Liver (tissue), 9 donors: ENCODE results near the gene CTPS2. TPM values are rescaled to one million over a fixed set of nuclear protein-coding genes. Genes with fewer than 3 reads are reported as not detected.

Experiments used
- DNase-seq: peaks from one replicate; pipeline ENCODE4 v3.0.0-alpha.2; 2017; ENCODE audit warnings: low spot score
- H3K27ac ChIP-seq, 2 donors: one replicate each; pipeline ENCODE4 v1.7.0; 2013; ENCODE audit warnings: inconsistent platforms in 2 of 2, low read length in 2 of 2, control low read depth in 1 of 2, low read depth in 1 of 2, mild to moderate bottlenecking in 1 of 2
- H3K27me3 ChIP-seq, 4 donors: one replicate each; pipeline versions ENCODE4 v1.6.1 to v1.7.0; 2013; ENCODE audit warnings: low read length in 3 of 4, inconsistent platforms in 1 of 4, mild to moderate bottlenecking in 1 of 4, moderate library complexity in 1 of 4; ENCODE audit not compliant: control insufficient read depth in 4 of 4, insufficient read depth in 4 of 4
- H3K36me3 ChIP-seq, 4 donors: one replicate each; pipeline versions ENCODE4 v1.6.1 to v1.7.0; 2013; ENCODE audit warnings: low read length in 3 of 4, mild to moderate bottlenecking in 3 of 4, low read depth in 1 of 4, moderate library complexity in 1 of 4; ENCODE audit not compliant: control insufficient read depth in 4 of 4, insufficient read depth in 3 of 4
- H3K4me1 ChIP-seq, 4 donors: one replicate each; pipeline versions ENCODE4 v1.6.1 to v1.7.0; 2013; ENCODE audit warnings: low read length in 3 of 4, mild to moderate bottlenecking in 3 of 4, moderate library complexity in 1 of 4; ENCODE audit not compliant: control insufficient read depth in 4 of 4, insufficient read depth in 4 of 4
- H3K4me3 ChIP-seq, 3 donors: one replicate each; pipeline versions ENCODE4 v1.6.1 to v1.7.0; 2013; ENCODE audit warnings: low read length in 3 of 3, control low read depth in 1 of 3, low read depth in 1 of 3, mild to moderate bottlenecking in 1 of 3
- H3K9ac ChIP-seq, 2 donors: one replicate each; pipeline ENCODE4 v1.7.0; 2013; ENCODE audit warnings: low read length in 2 of 2, mild to moderate bottlenecking in 2 of 2, moderate library complexity in 2 of 2, control low read depth in 1 of 2, low read depth in 1 of 2
- H3K9me3 ChIP-seq, 4 donors: one replicate each; pipeline versions ENCODE4 v1.6.1 to v1.7.0; 2013; ENCODE audit warnings: low read length in 3 of 4; ENCODE audit not compliant: control insufficient read depth in 4 of 4
- EGR1 ChIP-seq, 2 donors: IDR thresholded peaks; 2 replicates each; pipeline ENCODE4 v1.6.1; 2016 to 2018; ENCODE audit warnings: antibody characterized with exemption in 2 of 2, low read depth in 2 of 2
- FOXA1 ChIP-seq: IDR thresholded peaks from 2 replicates; pipeline ENCODE4 v1.6.1; 2016; ENCODE audit warnings: antibody characterized with exemption
- FOXA2 ChIP-seq: IDR thresholded peaks from 2 replicates; pipeline ENCODE4 v1.6.1; 2016; ENCODE audit warnings: antibody characterized with exemption
- GABPA ChIP-seq, 2 donors: IDR thresholded peaks in 1 of 2; conservative IDR thresholded peaks in 1 of 2; 2 replicates each; pipeline ENCODE4 v1.6.1; 2016; ENCODE audit warnings: antibody characterized with exemption in 2 of 2, mild to moderate bottlenecking in 1 of 2, moderate library complexity in 1 of 2
- HNF4A ChIP-seq, 2 donors: conservative IDR thresholded peaks; 2 replicates each; pipeline ENCODE4 v1.6.1; 2016; ENCODE audit warnings: antibody characterized with exemption in 2 of 2, mild to moderate bottlenecking in 2 of 2
- HNF4G ChIP-seq: IDR thresholded peaks from 2 replicates; pipeline ENCODE4 v1.6.1; 2016; ENCODE audit warnings: antibody characterized with exemption
- JUND ChIP-seq, 2 donors: IDR thresholded peaks; 2 replicates each; pipeline ENCODE4 v1.6.1; 2016; ENCODE audit warnings: antibody characterized with exemption in 2 of 2
- NR2F2 ChIP-seq: IDR thresholded peaks from 2 replicates; pipeline ENCODE4 v1.6.1; 2016; ENCODE audit warnings: antibody characterized with exemption
- RAD21 ChIP-seq, 2 donors: IDR thresholded peaks; 2 replicates each; pipeline ENCODE4 v1.6.1; 2016; ENCODE audit warnings: antibody characterized with exemption in 2 of 2, mild to moderate bottlenecking in 2 of 2
- RXRA ChIP-seq, 2 donors: IDR thresholded peaks; 2 replicates each; pipeline ENCODE4 v1.6.1; 2017 to 2018; ENCODE audit warnings: antibody characterized with exemption in 2 of 2, mild to moderate bottlenecking in 1 of 2
- SP1 ChIP-seq: IDR thresholded peaks from 2 replicates; pipeline ENCODE4 v1.6.1; 2018; ENCODE audit warnings: antibody characterized with exemption, mild to moderate bottlenecking
- TAF1 ChIP-seq: conservative IDR thresholded peaks from 2 replicates; pipeline ENCODE4 v1.6.1; 2016; ENCODE audit warnings: antibody characterized with exemption, mild to moderate bottlenecking
- YY1 ChIP-seq: IDR thresholded peaks from 2 replicates; pipeline ENCODE4 v1.6.1; 2016; ENCODE audit warnings: antibody characterized with exemption, mild to moderate bottlenecking
- WGBS: extraction: QIAGEN DNeasy Blood & Tissue Kit; methylation state at CpG from one replicate; pipeline ENCODE4 v1.1.7; 2013; 5-methylcytosine and 5-hydroxymethylcytosine counted together
- polyA plus RNA-seq, 2 donors: library from polyadenylated mRNA; stranded (reverse) in 1 of 2; unstranded in 1 of 2; fragments of 200-250 nt in 1 of 2; fragments of >200 nt in 1 of 2; fragmentation: Nextera tagmentation in 1 of 2; extraction: Ambion mirVana in 1 of 2; gene quantifications; one replicate each; pipeline versions ENCODE4 v1.2.1 to v1.2.3, GENCODE V29; 2013 to 2015
- total RNA-seq, 2 donors: library from RNA; depleted of rRNA; stranded (reverse); fragments of >200 nt; gene quantifications; one replicate each; pipeline ENCODE4 v1.2.3, GENCODE V29; 2014
- TF ChIP-seq, protein P1 (sequence below): IDR thresholded peaks from 2 replicates; pipeline ENCODE4 v1.6.1; 2016; ENCODE audit warnings: antibody characterized with exemption, mild to moderate bottlenecking
- TF ChIP-seq, protein P2 (sequence below): fragments of 150-350 bp; IDR thresholded peaks from 2 replicates; pipeline ENCODE4 v1.5.1; 2017; ENCODE audit warnings: improper control_type of control experiment, low read depth, low read length; ENCODE audit not compliant: missing input control
- TF ChIP-seq, protein P3 (sequence below): IDR thresholded peaks from 2 replicates; pipeline ENCODE4 v1.6.1; 2016; ENCODE audit warnings: antibody characterized with exemption
- TF ChIP-seq, protein P4 (sequence below): IDR thresholded peaks from 2 replicates; pipeline ENCODE4 v1.6.1; 2016; ENCODE audit warnings: antibody characterized with exemption
- TF ChIP-seq, protein P5 (sequence below): IDR thresholded peaks from 2 replicates; pipeline ENCODE4 v1.6.1; 2016; ENCODE audit warnings: antibody characterized with exemption
- donor health status: healthy.
- donor health status: healthy.
- donor health status: healthy.
- donor health status: healthy.
- donor health status: healthy.

CTPS2 gene
- total and polyA plus RNA-seq, 4 donors, result 3.0 to 11.2 (median 7.2) TPM

DNA sequence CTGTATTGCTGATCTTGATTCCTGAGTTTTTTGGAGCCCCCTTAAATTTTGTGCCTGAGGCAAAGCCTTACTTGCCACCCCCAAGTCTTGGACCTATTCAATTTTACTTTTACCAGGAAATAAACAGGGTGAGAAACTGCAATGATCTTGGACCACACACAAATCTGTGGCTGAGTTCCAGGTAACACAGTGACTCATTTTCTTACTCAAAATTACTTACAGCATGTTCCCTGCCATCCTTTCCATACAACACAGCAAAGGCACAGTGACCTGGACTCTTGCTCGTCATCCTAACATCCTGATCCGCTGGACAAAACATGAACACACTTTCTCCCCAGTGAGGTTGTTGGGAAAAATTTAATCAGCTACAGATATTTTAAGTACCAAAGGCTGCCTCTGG, 123.3 kb downstream of the CTPS2 start:
- Histone ChIP-seq H3K9me3 (peaks cover 0 to 5% (median 0%) of the 10 kb centered on the region in 4 donors), H3K9ac (no peak overlapping the region), H3K4me3 (no peak overlapping the region), H3K27ac (no peak overlapping the region), H3K4me1 (no peaks in the 10 kb centered on the region), H3K36me3 (peaks cover 0 to 6% (median 2%) of the 10 kb centered on the region in 4 donors), H3K27me3 (no peaks in the 10 kb centered on the region)
- TF ChIP-seq NR2F2 (no peak), FOXA2 (no peak), JUND (IDR thresholded peaks at IDR 0.05) (no peak)
- TF ChIP-seq, protein P1, sequence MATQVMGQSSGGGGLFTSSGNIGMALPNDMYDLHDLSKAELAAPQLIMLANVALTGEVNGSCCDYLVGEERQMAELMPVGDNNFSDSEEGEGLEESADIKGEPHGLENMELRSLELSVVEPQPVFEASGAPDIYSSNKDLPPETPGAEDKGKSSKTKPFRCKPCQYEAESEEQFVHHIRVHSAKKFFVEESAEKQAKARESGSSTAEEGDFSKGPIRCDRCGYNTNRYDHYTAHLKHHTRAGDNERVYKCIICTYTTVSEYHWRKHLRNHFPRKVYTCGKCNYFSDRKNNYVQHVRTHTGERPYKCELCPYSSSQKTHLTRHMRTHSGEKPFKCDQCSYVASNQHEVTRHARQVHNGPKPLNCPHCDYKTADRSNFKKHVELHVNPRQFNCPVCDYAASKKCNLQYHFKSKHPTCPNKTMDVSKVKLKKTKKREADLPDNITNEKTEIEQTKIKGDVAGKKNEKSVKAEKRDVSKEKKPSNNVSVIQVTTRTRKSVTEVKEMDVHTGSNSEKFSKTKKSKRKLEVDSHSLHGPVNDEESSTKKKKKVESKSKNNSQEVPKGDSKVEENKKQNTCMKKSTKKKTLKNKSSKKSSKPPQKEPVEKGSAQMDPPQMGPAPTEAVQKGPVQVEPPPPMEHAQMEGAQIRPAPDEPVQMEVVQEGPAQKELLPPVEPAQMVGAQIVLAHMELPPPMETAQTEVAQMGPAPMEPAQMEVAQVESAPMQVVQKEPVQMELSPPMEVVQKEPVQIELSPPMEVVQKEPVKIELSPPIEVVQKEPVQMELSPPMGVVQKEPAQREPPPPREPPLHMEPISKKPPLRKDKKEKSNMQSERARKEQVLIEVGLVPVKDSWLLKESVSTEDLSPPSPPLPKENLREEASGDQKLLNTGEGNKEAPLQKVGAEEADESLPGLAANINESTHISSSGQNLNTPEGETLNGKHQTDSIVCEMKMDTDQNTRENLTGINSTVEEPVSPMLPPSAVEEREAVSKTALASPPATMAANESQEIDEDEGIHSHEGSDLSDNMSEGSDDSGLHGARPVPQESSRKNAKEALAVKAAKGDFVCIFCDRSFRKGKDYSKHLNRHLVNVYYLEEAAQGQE, result no peak
- WGBS, result 99% methylated on average over 2 of the region's 2 CpGs
- DNase-seq, result no peak

DNA sequence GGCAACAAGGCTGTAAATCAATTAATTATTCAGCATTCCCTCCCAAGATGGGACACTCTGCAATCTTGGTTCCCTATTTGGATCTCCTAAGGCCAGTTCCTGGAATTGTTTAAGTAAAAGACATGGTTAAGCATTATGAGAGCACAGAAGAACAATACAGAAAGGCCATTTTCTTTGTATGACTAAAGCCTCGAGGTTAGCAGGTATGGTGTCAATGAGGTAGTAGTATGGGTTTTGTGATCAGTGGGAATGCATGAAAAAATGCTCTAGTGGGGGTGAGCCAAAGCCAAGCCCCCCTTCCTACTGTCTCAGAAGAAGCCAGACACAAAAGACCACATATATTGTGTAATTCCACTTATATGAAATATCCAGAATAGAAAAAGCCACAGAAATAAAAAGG, 124.2 kb downstream of the CTPS2 start:
- H3K36me3 ChIP-seq, result peaks cover 0 to 6% (median 2%) of the 10 kb centered on the region in 4 donors
- WGBS, result 93% methylated on average over 1 of the region's 1 CpG
- H3K9ac ChIP-seq, result no peak overlapping the region
- DNase-seq, result no peak
- no peak overlapping the region for H3K4me3 ChIP-seq
- H3K27me3 ChIP-seq, result no peaks in the 10 kb centered on the region
- TF ChIP-seq RXRA (IDR thresholded peaks at IDR 0.05) (no peak), FOXA1 (no peak), NR2F2 (no peak), EGR1 (IDR thresholded peaks at IDR 0.05; ENCODE audit: low read depth in 2 of 2) (no peak), YY1 (no peak), HNF4A (conservative IDR thresholded peaks at IDR 0.05) (no peak), TAF1 (no peak), RAD21 (IDR thresholded peaks at IDR 0.05) (no peak), GABPA (IDR thresholded peaks at IDR 0.05 in 1 of 2, conservative IDR thresholded peaks at IDR 0.05 in 1 of 2) (no peak), JUND (IDR thresholded peaks at IDR 0.05) (no peak), HNF4G (no peak), FOXA2 (no peak), SP1 (no peak)
- TF ChIP-seq, protein P2, sequence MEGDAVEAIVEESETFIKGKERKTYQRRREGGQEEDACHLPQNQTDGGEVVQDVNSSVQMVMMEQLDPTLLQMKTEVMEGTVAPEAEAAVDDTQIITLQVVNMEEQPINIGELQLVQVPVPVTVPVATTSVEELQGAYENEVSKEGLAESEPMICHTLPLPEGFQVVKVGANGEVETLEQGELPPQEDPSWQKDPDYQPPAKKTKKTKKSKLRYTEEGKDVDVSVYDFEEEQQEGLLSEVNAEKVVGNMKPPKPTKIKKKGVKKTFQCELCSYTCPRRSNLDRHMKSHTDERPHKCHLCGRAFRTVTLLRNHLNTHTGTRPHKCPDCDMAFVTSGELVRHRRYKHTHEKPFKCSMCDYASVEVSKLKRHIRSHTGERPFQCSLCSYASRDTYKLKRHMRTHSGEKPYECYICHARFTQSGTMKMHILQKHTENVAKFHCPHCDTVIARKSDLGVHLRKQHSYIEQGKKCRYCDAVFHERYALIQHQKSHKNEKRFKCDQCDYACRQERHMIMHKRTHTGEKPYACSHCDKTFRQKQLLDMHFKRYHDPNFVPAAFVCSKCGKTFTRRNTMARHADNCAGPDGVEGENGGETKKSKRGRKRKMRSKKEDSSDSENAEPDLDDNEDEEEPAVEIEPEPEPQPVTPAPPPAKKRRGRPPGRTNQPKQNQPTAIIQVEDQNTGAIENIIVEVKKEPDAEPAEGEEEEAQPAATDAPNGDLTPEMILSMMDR, result no peak
- TF ChIP-seq, protein P3, sequence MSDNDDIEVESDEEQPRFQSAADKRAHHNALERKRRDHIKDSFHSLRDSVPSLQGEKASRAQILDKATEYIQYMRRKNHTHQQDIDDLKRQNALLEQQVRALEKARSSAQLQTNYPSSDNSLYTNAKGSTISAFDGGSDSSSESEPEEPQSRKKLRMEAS, result no peak
- TF ChIP-seq, protein P4, sequence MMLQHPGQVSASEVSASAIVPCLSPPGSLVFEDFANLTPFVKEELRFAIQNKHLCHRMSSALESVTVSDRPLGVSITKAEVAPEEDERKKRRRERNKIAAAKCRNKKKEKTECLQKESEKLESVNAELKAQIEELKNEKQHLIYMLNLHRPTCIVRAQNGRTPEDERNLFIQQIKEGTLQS, result no peak
- TF ChIP-seq, protein P5, sequence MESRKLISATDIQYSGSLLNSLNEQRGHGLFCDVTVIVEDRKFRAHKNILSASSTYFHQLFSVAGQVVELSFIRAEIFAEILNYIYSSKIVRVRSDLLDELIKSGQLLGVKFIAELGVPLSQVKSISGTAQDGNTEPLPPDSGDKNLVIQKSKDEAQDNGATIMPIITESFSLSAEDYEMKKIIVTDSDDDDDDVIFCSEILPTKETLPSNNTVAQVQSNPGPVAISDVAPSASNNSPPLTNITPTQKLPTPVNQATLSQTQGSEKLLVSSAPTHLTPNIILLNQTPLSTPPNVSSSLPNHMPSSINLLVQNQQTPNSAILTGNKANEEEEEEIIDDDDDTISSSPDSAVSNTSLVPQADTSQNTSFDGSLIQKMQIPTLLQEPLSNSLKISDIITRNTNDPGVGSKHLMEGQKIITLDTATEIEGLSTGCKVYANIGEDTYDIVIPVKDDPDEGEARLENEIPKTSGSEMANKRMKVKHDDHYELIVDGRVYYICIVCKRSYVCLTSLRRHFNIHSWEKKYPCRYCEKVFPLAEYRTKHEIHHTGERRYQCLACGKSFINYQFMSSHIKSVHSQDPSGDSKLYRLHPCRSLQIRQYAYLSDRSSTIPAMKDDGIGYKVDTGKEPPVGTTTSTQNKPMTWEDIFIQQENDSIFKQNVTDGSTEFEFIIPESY, result no peak
- TF ChIP-seq, protein P1, result no peak
- H3K4me1 ChIP-seq, result no peaks in the 10 kb centered on the region
- no peak overlapping the region for H3K27ac ChIP-seq
- peaks cover 0 to 5% (median 0%) of the 10 kb centered on the region in 4 donors for H3K9me3 ChIP-seq
